ENCODE measurements around the gene NCAPD3.
A peak's percentile ranks its signal among the peaks of the same experiment; 100 is the strongest.

NCAPD3 gene

GRCh38 chr11:134126217-134126822 lies 97.4 kb downstream of the NCAPD3 start:
- no peak for DNase-seq (ENCODE audit: low read depth)

GRCh38 chr11:134125507-134125906 lies 98.3 kb downstream of the NCAPD3 start:
- TF ChIP-seq CTCF (IDR thresholded peaks at IDR 0.05; ENCODE audit: control insufficient read depth, extremely low read depth, insufficient read depth) = no peak
- H3K4me3 ChIP-seq (ENCODE audit: low read depth, low read length) = no peak overlapping the region
- no peak for DNase-seq (ENCODE audit: low read depth)

More at GRCh38 chr11:134126217-134126822, 97.4 kb downstream of the NCAPD3 start:
- no peak overlapping the region for H3K4me3 ChIP-seq (ENCODE audit: low read depth, low read length)
- no peak for TF ChIP-seq CTCF (IDR thresholded peaks at IDR 0.05; ENCODE audit: control insufficient read depth, extremely low read depth, insufficient read depth)

- H3K4me3 ChIP-seq (ENCODE audit: low read depth, low read length) = peak overlapping the region; percentile 35
- TF ChIP-seq CTCF (IDR thresholded peaks at IDR 0.05; ENCODE audit: control insufficient read depth, extremely low read depth, insufficient read depth) = no peak
- no peak for DNase-seq (ENCODE audit: low read depth)
These were observed 98.9 kb downstream of the NCAPD3 start for GRCh38 chr11:134124660-134125451.

- no peak overlapping the region for H3K4me3 ChIP-seq (ENCODE audit: low read depth, low read length)
- no peak for TF ChIP-seq CTCF (IDR thresholded peaks at IDR 0.05; ENCODE audit: control insufficient read depth, extremely low read depth, insufficient read depth)
- no peak for DNase-seq (ENCODE audit: low read depth)
These were observed 102.7 kb downstream of the NCAPD3 start for GRCh38 chr11:134120921-134121526.

GRCh38 chr11:134120143-134120850 lies 103.5 kb downstream of the NCAPD3 start:
- no peak for TF ChIP-seq CTCF (IDR thresholded peaks at IDR 0.05; ENCODE audit: control insufficient read depth, extremely low read depth, insufficient read depth)
- no peak for DNase-seq (ENCODE audit: low read depth)
- no peak overlapping the region for H3K4me3 ChIP-seq (ENCODE audit: low read depth, low read length)

- no peak for TF ChIP-seq CTCF (IDR thresholded peaks at IDR 0.05; ENCODE audit: control insufficient read depth, extremely low read depth, insufficient read depth)
- no peak for DNase-seq (ENCODE audit: low read depth)
- no peak overlapping the region for H3K4me3 ChIP-seq (ENCODE audit: low read depth, low read length)
These were observed 104.7 kb downstream of the NCAPD3 start for GRCh38 chr11:134119094-134119493.

All from LNCaP clone FGC (cell line).